Measurements from ENCODE around the gene MXRA8. TPM values are rescaled to one million over a fixed set of nuclear protein-coding genes. Genes with fewer than 3 reads are reported as not detected.

Gene MXRA8
- total and polyA plus RNA-seq, 9 of the 15 experiments (the other 6 are each of a cell fraction or from before 2014, with no cell fraction given): 0.66 to 11.3 (median 6.3) TPM

- no peak for TF ChIP-seq MBD1 (CRISPR knock-in tag; IDR thresholded peaks at IDR 0.05)
- no peak for TF ChIP-seq MAFK (IDR thresholded peaks at IDR 0.05; ENCODE audit: low read length)
- no peak for TF ChIP-seq BCOR (IDR thresholded peaks at IDR 0.05)
- no peak for TF ChIP-seq MTA2 (IDR thresholded peaks at IDR 0.05; ENCODE audit: low read depth)
- peak; percentile 59; the same call in 1 of the 2 replicates for TF ChIP-seq L3MBTL2 (IDR thresholded peaks at IDR 0.05)
- no peak for TF ChIP-seq RUNX1 (IDR thresholded peaks at IDR 0.05; ENCODE audit: low read depth)
- TF ChIP-seq TAF7 (tag; IDR thresholded peaks at IDR 0.05): no peak
- peak; percentile 98 for TF ChIP-seq U2AF1 (optimal IDR thresholded peaks at IDR 0.05; ENCODE audit: low read depth, low read length)
- no peak for TF ChIP-seq CHAMP1 (IDR thresholded peaks at IDR 0.05)
- no peak for TF ChIP-seq CC2D1A (IDR thresholded peaks at IDR 0.05)
- TF ChIP-seq ZNF717 (CRISPR knock-in tag; IDR thresholded peaks at IDR 0.05): no peak
- peak; percentile 94 for TF ChIP-seq FUS (optimal IDR thresholded peaks at IDR 0.05; ENCODE audit: low read depth, low read length)
- TF ChIP-seq RBM15 (IDR thresholded peaks at IDR 0.05; ENCODE audit: insufficient read depth, low read length): no peak
- no peak; the same call in 1 of the 2 replicates for TF ChIP-seq ARID1B (IDR thresholded peaks at IDR 0.05)
- no peak for TF ChIP-seq GATAD2A (IDR thresholded peaks at IDR 0.05)
- TF ChIP-seq RHOXF2B (CRISPR knock-in tag; conservative IDR thresholded peaks at IDR 0.05): no peak
- no peak for TF ChIP-seq MLLT1 (IDR thresholded peaks at IDR 0.05)
- no peak for TF ChIP-seq POU5F1 (IDR thresholded peaks at IDR 0.05; ENCODE audit: borderline replicate concordance, low read depth, low read length, partially characterized antibody)
- TF ChIP-seq TCF15 (CRISPR knock-in tag; IDR thresholded peaks at IDR 0.05): no peak
- TF ChIP-seq RBM17 (IDR thresholded peaks at IDR 0.05; ENCODE audit: borderline replicate concordance, low read depth, low read length): no peak
- 0 out of 2 replicates have a peak, but pooled peaks have one; percentile 7 for TF ChIP-seq E2F4 (CRISPR knock-in tag; IDR thresholded peaks at IDR 0.05; ENCODE audit: low read depth)
- TF ChIP-seq PTBP1 (IDR thresholded peaks at IDR 0.05; ENCODE audit: low read depth, low read length): no peak
- TF ChIP-seq PPARD (CRISPR knock-in tag; IDR thresholded peaks at IDR 0.05): no peak
Observed at GRCh38 chr1:1307923-1308755, 50.2 kb downstream of the MXRA8 start, which contains the start of the genes ACAP3 and PUSL1 (continued).
